SH-SY5Y (cell line): Measurements from ENCODE around the gene PLCD1.

ENCODE experiments used
- GATA2 ChIP-seq: IDR thresholded peaks from 2 replicates; pipeline ENCODE4 v1.6.1; 2011; ENCODE audit warnings: mild to moderate bottlenecking, low read depth, low read length
- GATA3 ChIP-seq: IDR thresholded peaks from 2 replicates; pipeline ENCODE4 v1.6.1; 2011; ENCODE audit warnings: low read depth, mild to moderate bottlenecking, low read length, moderate library complexity

DNA sequence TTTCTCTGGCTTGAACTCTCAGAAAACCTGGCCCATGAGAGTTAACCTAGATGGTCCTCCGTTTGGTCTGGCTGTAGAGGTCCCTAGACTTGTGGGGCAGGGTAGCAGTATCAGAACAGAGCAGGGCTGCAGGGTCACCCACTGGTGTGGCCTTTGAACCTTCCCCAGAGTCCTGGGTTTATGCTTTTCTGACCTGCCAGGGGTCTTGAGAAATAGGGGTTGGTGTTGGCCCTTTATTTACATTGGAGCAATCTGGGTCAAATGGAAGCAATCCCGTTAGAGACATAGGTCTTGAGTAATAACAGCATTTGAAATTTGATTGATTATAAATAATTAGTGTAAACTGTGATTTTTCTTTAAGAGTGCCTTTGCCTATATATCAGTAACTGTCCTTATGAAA, 33.4 kb upstream of the PLCD1 start:
- TF ChIP-seq GATA2 = no peak
- no peak for TF ChIP-seq GATA3
